Right atrium auricular region (tissue), 2 donors: ENCODE results near the gene IFIT3. TPM values are rescaled to one million over a fixed set of nuclear protein-coding genes. Genes with fewer than 3 reads are reported as not detected.
"Not testable (repeated sequence)": the region's sequence is repeated elsewhere in the genome, so short reads cannot be mapped to it uniquely, and the experiment has no call there.

Source experiments
- DNase-seq: peaks from one replicate; pipeline ENCODE4 v3.0.0-alpha.2; 2019; ENCODE audit warnings: low spot score
- H3K27ac ChIP-seq, 2 donors: fragments of 200-600 bp; sonication (generic); 1 replicate in 1 of 2; 2 replicates in 1 of 2; pipeline ENCODE4 v1.5.1; 2016 to 2019
- H3K27me3 ChIP-seq, 2 donors: fragments of 200-600 bp; sonication (generic); one replicate each; pipeline versions ENCODE4 v1.5.1 to v1.6.0; 2017 to 2019
- H3K36me3 ChIP-seq: fragments of 200-600 bp; sonication (generic); one replicate; pipeline ENCODE4 v1.5.1; 2016
- H3K4me1 ChIP-seq, 2 donors: fragments of 200-600 bp; sonication (generic); one replicate each; pipeline versions ENCODE4 v1.5.1 to v1.6.0; 2017 to 2019
- H3K4me3 ChIP-seq, 2 donors: fragments of 200-600 bp; sonication (generic); 1 replicate in 1 of 2; 2 replicates in 1 of 2; pipeline ENCODE4 v1.5.1; 2017 to 2019; ENCODE audit warnings: mild to moderate bottlenecking in 1 of 2, moderate library complexity in 1 of 2
- H3K9me3 ChIP-seq, 2 donors: fragments of 200-600 bp; sonication (generic); one replicate each; pipeline ENCODE4 v1.5.1; 2019
- CTCF ChIP-seq, 2 donors: fragments of 200-600 bp; sonication (generic); IDR thresholded peaks; one replicate each; pipeline ENCODE4 v1.5.1; 2019; ENCODE audit warnings: antibody characterized with exemption in 2 of 2
- total RNA-seq, 2 donors: library from RNA; depleted of rRNA; stranded (reverse); fragments of >200 nt; gene quantifications; one replicate each; pipeline ENCODE4 v1.1.0, GENCODE V29; 2016

IFIT3 gene
- total RNA-seq, 2 donors from 2014 or later = 6.3 to 6.5 TPM

GRCh38 chr10:89308736-89309135, 19.1 kb upstream of the IFIT3 start:
- TF ChIP-seq CTCF (IDR thresholded peaks at IDR 0.05) = no peak
- no peak for DNase-seq
- H3K36me3 ChIP-seq = peaks cover 16% of the 10 kb centered on the region

GRCh38 chr10:89309156-89310055, 18.4 kb upstream of the IFIT3 start:
- Histone ChIP-seq H3K4me1 (no peaks in the 10 kb centered on the region), H3K4me3 (no peak overlapping the region), H3K36me3 (peaks cover 16% of the 10 kb centered on the region), H3K27me3 (no peaks in the 10 kb centered on the region), H3K9me3 (no peaks in the 10 kb centered on the region), H3K27ac (no peak overlapping the region)
- no peak for TF ChIP-seq CTCF (IDR thresholded peaks at IDR 0.05)
- no peak for DNase-seq

More at GRCh38 chr10:89308736-89309135, 19.1 kb upstream of the IFIT3 start:
- peaks cover 0 to 5% of the 10 kb centered on the region in 2 donors for H3K4me1 ChIP-seq
- H3K4me3 ChIP-seq = no peak overlapping the region
- no peaks in the 10 kb centered on the region for H3K27me3 ChIP-seq
- H3K9me3 ChIP-seq = no peaks in the 10 kb centered on the region
- H3K27ac ChIP-seq = no peak overlapping the region

DNA sequence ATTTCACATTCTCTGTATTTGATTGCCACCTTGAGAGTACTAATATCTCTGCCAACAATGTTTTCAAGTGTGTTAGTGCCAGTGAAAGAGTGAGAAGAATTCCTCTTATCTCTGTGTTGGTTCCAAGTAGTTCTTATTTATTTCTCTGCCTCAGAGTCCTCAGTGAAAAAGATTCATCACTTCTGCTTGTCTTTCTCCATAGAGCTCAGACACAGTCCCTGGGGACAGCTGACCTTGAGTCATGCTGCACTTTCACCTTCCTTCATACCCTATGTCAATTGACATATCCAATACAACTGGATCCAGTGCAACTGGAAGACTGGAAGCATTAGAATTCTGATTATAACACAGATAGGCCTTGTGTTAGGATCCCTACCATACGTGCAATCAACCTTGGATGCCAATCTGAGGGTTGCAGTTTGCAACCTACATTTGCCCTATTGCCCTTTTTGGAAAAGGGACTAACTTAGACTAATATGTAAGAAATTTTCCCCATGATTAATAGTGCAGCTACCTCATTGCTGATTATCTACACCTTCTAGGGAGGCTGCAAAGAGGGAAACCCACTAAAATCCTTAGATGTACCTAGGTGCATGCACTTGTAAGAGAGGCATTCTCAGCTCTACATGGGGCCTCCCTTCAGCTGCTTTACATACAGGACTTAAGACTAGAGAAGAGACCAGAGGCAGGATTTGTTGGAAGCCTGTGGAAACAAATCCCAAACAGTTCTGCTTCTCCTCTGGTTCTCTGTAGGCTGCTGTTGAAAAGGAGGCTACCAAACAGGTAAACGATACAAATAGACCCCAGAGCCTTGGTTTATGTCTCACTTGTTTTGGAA, 17.5 kb upstream of the IFIT3 start:
- no peak overlapping the region for H3K27ac ChIP-seq
- H3K4me1 ChIP-seq = no peaks in the 10 kb centered on the region
- H3K9me3 ChIP-seq = no peaks in the 10 kb centered on the region
- H3K27me3 ChIP-seq = no peaks in the 10 kb centered on the region
- H3K36me3 ChIP-seq = peaks cover 16% of the 10 kb centered on the region
- TF ChIP-seq CTCF (IDR thresholded peaks at IDR 0.05) = no peak
- no peak for DNase-seq
- H3K4me3 ChIP-seq = no peak overlapping the region

- H3K4me3 ChIP-seq = no peak overlapping the region
These were observed 14.8 kb upstream of the IFIT3 start for GRCh38 chr10:89312973-89313372.

GRCh38 chr10:89314676-89315075, 13.1 kb upstream of the IFIT3 start:
- Histone ChIP-seq H3K9me3 (no peaks in the 10 kb centered on the region), H3K27me3 (no peaks in the 10 kb centered on the region), H3K4me1 (no peaks in the 10 kb centered on the region), H3K36me3 (no peaks in the 10 kb centered on the region), H3K27ac (no peak overlapping the region), H3K4me3 (no peak overlapping the region)
- no peak for TF ChIP-seq CTCF (IDR thresholded peaks at IDR 0.05)
- DNase-seq = no peak

More at GRCh38 chr10:89312973-89313372, 14.8 kb upstream of the IFIT3 start:
- no peak for TF ChIP-seq CTCF (IDR thresholded peaks at IDR 0.05)
- no peaks in the 10 kb centered on the region for H3K9me3 ChIP-seq
- DNase-seq = no peak
- H3K4me1 ChIP-seq = no peaks in the 10 kb centered on the region
- no peaks in the 10 kb centered on the region for H3K36me3 ChIP-seq
- H3K27ac ChIP-seq = no peak overlapping the region
- H3K27me3 ChIP-seq = no peaks in the 10 kb centered on the region

DNA sequence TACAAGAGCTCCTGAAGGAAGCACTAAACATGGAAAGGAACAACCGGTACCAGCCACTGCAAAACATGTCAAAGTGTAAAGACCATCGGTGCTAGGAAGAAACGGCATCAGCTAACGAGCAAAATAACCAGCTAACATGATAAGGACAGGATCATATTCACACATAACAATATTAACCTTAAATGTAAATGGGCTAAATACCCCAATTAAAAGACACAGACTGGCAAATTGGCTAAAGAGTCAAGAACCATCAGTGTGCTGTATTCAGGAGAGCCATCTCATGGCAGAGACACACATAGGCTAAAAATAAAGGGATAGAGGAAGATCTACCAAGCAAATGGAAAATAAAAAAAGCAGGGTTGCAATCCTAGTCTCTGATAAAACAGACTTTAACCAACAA, 9.8 kb upstream of the IFIT3 start:
- H3K4me3 ChIP-seq, H3K9me3 ChIP-seq, DNase-seq, H3K27ac ChIP-seq, H3K36me3 ChIP-seq, H3K4me1 ChIP-seq, H3K27me3 ChIP-seq: not testable (repeated sequence)

- H3K4me1 ChIP-seq = peaks cover 0 to 29% of the 10 kb centered on the region in 2 donors
- H3K9me3 ChIP-seq, H3K27me3 ChIP-seq, DNase-seq, H3K36me3 ChIP-seq, H3K27ac ChIP-seq, H3K4me3 ChIP-seq: not testable (repeated sequence)
These were observed 2.7 kb upstream of the IFIT3 start for GRCh38 chr10:89325081-89325480.

GRCh38 chr10:89325856-89326255, 1.9 kb upstream of the IFIT3 start:
- not testable (repeated sequence) for H3K9me3 ChIP-seq, H3K4me3 ChIP-seq, H3K27me3 ChIP-seq, H3K27ac ChIP-seq, DNase-seq, H3K36me3 ChIP-seq
- H3K4me1 ChIP-seq = peaks cover 0 to 36% of the 10 kb centered on the region in 2 donors
